ENCODE measurements around the gene CHTOP. TPM values are rescaled to one million over a fixed set of nuclear protein-coding genes. Genes with fewer than 3 reads are reported as not detected.

Gene CHTOP
- total and polyA plus RNA-seq, 2 of the 8 experiments (the other 6 are each of a cell fraction or from before 2014, with no cell fraction given): 84.6 to 104 TPM

- FAIRE-seq: no peak
- Histone ChIP-seq H3K4me3 (ENCODE audit: extremely low read depth in 1 of 4, insufficient read depth in 2 of 4, low read depth in 3 of 4, low read length in 4 of 4) (no peak overlapping the region), H2AFZ (ENCODE audit: low read length) (no peak overlapping the region), H4K5ac (ENCODE audit: insufficient read length, low read depth, low read length) (no peak overlapping the region), H4K20me1 (replicated peaks in 1 of 2; ENCODE audit: control insufficient read depth in 1 of 2, insufficient read depth in 2 of 2, low read length in 2 of 2) (no peaks in the 10 kb centered on the region), H3K27ac (ENCODE audit: low read depth, low read length) (no peak overlapping the region), H3K23ac (ENCODE audit: insufficient read length) (no peak overlapping the region), H3K9me3 (ENCODE audit: insufficient read depth in 2 of 2, low read depth in 1 of 2, low read length in 1 of 2) (no peaks in the 10 kb centered on the region; a peak in 1 of 4 replicates), H3K27me3 (replicated peaks in 1 of 4; ENCODE audit: control insufficient read depth in 3 of 4, extremely low read depth in 1 of 4, insufficient read depth in 3 of 4, low read length in 3 of 4) (peaks cover 0 to 2% (median 0%) of the 10 kb centered on the region in 4 experiments; a peak in 3 of 7 replicates), H2BK20ac (ENCODE audit: low read length) (no peak overlapping the region), H3K4me1 (replicated peaks in 1 of 4; ENCODE audit: control insufficient read depth in 3 of 4, insufficient read depth in 4 of 4, low read length in 3 of 4) (peaks cover 0 to 3% (median 1%) of the 10 kb centered on the region in 4 experiments; a peak in 1 of 7 replicates), H2BK15ac (ENCODE audit: low read length) (no peak overlapping the region), H2BK12ac (ENCODE audit: low read depth, low read length) (no peak overlapping the region), H2BK120ac (replicated peaks; ENCODE audit: low read depth, low read length) (no peak overlapping the region), H3K18ac (ENCODE audit: extremely low read depth, low read length) (no peak overlapping the region), H3K56ac (replicated peaks; ENCODE audit: insufficient read length, low read depth, low read length) (no peak overlapping the region), H2AK5ac (ENCODE audit: low read depth, low read length) (no peak overlapping the region), H4K8ac (ENCODE audit: extremely low read depth, insufficient read depth, low read length) (no peak overlapping the region; the same call in 1 of the 2 replicates), H4K91ac (replicated peaks; ENCODE audit: insufficient read length, low read length) (no peak overlapping the region), H3K4ac (replicated peaks; ENCODE audit: insufficient read length, low read depth, low read length) (no peak overlapping the region), H3K9ac (replicated peaks in 1 of 4; ENCODE audit: extremely low read depth in 1 of 4, low read depth in 3 of 4, low read length in 3 of 4) (no peak overlapping the region; a peak in 1 of 7 replicates), H3K36me3 (ENCODE audit: control insufficient read depth in 2 of 4, insufficient read depth in 4 of 4, low read length in 3 of 4) (peaks cover 0 to 5% (median 4%) of the 10 kb centered on the region in 4 experiments; a peak in 2 of 8 replicates), H3K4me2 (ENCODE audit: insufficient read depth in 1 of 2, low read depth in 2 of 2, low read length in 2 of 2) (no peak overlapping the region), H2BK5ac (ENCODE audit: low read depth, low read length) (no peak overlapping the region), H3K14ac (ENCODE audit: insufficient read length) (no peak overlapping the region), H3K79me2 (ENCODE audit: control insufficient read depth in 1 of 2, insufficient read depth in 2 of 2, low read length in 2 of 2) (no peaks in the 10 kb centered on the region), H3K79me1 (ENCODE audit: low read depth, low read length) (no peaks in the 10 kb centered on the region), H3K23me2 (ENCODE audit: low read depth, low read length) (peaks cover 6% of the 10 kb centered on the region)
- CTCF ChIA-PET (ENCODE audit: partially characterized antibody): interaction anchor here (1.2 to 14.0 kb wide), 4 partner anchors 9 to 88 kb away, joined by 3 to 190 read pairs (median 8); no protein-coding TSS in a partner anchor
- no peak for DNase-seq (ENCODE audit: low read depth in 1 of 2, low spot score in 2 of 2)
- TF ChIP-seq RXRA (IDR thresholded peaks at IDR 0.05; ENCODE audit: insufficient read depth, low read depth, low read length) (no peak), CHD2 (IDR thresholded peaks at IDR 0.05; ENCODE audit: low read length) (no peak), KDM5A (IDR thresholded peaks at IDR 0.05; ENCODE audit: low read length) (no peak), KDM1A (IDR thresholded peaks at IDR 0.05; ENCODE audit: borderline replicate concordance, low read length) (no peak), PHF8 (conservative IDR thresholded peaks at IDR 0.05; ENCODE audit: low read depth, low read length) (no peak), RNF2 (IDR thresholded peaks at IDR 0.05; ENCODE audit: borderline replicate concordance, low read depth, low read length, missing control alignments, poor library complexity, severe bottlenecking) (no peak), EZH2 (IDR thresholded peaks at IDR 0.05; ENCODE audit: low read depth, low read length, severe bottlenecking) (no peak), POLR2AphosphoS5 (IDR thresholded peaks at IDR 0.05; ENCODE audit: low read depth, low read length) (no peak)
- TF ChIP-seq, protein P1, sequence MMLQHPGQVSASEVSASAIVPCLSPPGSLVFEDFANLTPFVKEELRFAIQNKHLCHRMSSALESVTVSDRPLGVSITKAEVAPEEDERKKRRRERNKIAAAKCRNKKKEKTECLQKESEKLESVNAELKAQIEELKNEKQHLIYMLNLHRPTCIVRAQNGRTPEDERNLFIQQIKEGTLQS (IDR thresholded peaks at IDR 0.05; ENCODE audit: insufficient read depth, low read depth, low read length): no peak
- POLR2A ChIA-PET (ENCODE audit: partially characterized antibody): interaction anchor here (1.0 kb wide), 1 partner anchor 15 kb away, joined by 3 read pairs; no protein-coding TSS in a partner anchor
- WGBS, 2 experiments (ENCODE audit: extremely low coverage in 1 of 2, insufficient coverage in 1 of 2, insufficient read length in 1 of 2, insufficient replicate concordance in 2 of 2, low coverage in 1 of 2, low lambda C conversion rate in 2 of 2, missing lambda C conversion rate in 1 of 2): 89% methylated on average over 12 of the region's 12 CpGs; no CpG with 5 or more reads in 1 of the 2 experiments
Measured at GRCh38 chr1:153684892-153685291, 51.0 kb downstream of the CHTOP start.
